OCI-LY3 (cell line): Measurements from ENCODE around the gene MCM6.

Experiments
- EZH2phosphoT487 ChIP-seq: fragments of 200-600 bp; shearing (Covaris generic); IDR thresholded peaks from 2 replicates; pipeline ENCODE4 v1.6.1; 2018; ENCODE audit warnings: antibody characterized with exemption, mixed run types, low read depth
- TF ChIP-seq, protein P1 (sequence below): fragments of 200-600, 300-600 bp; sonication (generic); IDR thresholded peaks from 2 replicates; pipeline ENCODE4 v1.5.1; 2014; ENCODE audit warnings: antibody characterized with exemption, low read length, low read depth

DNA sequence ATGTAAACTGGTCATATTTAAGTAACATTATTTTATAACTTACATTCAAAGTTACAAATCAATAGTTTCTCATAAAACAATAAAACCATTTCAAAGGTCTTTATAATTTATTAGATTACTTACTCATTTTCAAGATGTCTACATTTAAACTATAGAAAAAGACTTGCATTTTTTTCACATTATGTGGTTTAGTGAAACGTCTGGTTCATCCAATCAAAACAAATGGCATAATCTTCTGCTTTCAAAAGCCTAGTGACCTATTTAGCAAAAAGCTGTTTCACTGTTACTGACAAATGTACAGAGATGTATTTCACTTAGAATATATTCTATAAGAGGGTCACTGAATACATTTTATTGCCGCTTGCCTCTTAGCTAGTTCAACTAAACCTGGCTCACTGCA lies 49.3 kb upstream of the MCM6 start:
- TF ChIP-seq, protein P1, sequence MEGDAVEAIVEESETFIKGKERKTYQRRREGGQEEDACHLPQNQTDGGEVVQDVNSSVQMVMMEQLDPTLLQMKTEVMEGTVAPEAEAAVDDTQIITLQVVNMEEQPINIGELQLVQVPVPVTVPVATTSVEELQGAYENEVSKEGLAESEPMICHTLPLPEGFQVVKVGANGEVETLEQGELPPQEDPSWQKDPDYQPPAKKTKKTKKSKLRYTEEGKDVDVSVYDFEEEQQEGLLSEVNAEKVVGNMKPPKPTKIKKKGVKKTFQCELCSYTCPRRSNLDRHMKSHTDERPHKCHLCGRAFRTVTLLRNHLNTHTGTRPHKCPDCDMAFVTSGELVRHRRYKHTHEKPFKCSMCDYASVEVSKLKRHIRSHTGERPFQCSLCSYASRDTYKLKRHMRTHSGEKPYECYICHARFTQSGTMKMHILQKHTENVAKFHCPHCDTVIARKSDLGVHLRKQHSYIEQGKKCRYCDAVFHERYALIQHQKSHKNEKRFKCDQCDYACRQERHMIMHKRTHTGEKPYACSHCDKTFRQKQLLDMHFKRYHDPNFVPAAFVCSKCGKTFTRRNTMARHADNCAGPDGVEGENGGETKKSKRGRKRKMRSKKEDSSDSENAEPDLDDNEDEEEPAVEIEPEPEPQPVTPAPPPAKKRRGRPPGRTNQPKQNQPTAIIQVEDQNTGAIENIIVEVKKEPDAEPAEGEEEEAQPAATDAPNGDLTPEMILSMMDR = no peak
- no peak for TF ChIP-seq EZH2phosphoT487
